Upper lobe of left lung (tissue), 4 donors: ENCODE results near the gene RARB.

ENCODE experiments used
- EP300 ChIP-seq, 4 donors: sonication (generic); formaldehyde crosslinking; IDR thresholded peaks; one replicate each; pipeline ENCODE4 v1.5.1; 2017; ENCODE audit warnings: antibody characterized with exemption in 4 of 4, control low read depth in 2 of 4
- POLR2A ChIP-seq, 4 donors: fragments of 450-650 bp; IDR thresholded peaks; one replicate each; pipeline ENCODE4 v1.5.1; 2016 to 2017; ENCODE audit warnings: antibody characterized with exemption in 4 of 4, mild to moderate bottlenecking in 2 of 4
- TF ChIP-seq, protein P1 (sequence below), 6 experiments: fragments of 450-650 bp in 4 of 6; fragments of 200-600 bp in 2 of 6; sonication (generic) in 2 of 6; IDR thresholded peaks; one replicate each; pipeline ENCODE4 v1.5.1; 2016 to 2019; ENCODE audit warnings: antibody characterized with exemption in 6 of 6

DNA sequence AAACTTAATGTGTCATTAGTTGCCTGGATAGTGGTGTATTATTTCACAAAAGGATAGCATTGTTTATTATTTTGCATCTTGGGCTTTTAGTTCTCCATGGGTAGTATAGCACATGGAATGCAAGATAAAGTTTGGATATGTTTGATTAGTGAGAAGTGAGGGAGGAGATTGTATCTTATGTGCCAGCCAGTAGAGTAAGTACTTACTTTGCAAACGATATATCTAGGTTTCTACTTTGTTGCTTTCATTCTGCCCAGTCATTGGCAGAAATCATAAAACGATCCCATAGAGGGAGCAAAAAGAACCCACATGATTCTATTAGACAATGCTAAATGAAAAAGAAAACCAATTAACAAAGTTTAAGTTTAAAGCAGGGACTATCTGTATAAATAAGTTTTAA, 105.3 kb downstream of the RARB start:
- no peak for TF ChIP-seq POLR2A (IDR thresholded peaks at IDR 0.05)
- TF ChIP-seq, protein P1, sequence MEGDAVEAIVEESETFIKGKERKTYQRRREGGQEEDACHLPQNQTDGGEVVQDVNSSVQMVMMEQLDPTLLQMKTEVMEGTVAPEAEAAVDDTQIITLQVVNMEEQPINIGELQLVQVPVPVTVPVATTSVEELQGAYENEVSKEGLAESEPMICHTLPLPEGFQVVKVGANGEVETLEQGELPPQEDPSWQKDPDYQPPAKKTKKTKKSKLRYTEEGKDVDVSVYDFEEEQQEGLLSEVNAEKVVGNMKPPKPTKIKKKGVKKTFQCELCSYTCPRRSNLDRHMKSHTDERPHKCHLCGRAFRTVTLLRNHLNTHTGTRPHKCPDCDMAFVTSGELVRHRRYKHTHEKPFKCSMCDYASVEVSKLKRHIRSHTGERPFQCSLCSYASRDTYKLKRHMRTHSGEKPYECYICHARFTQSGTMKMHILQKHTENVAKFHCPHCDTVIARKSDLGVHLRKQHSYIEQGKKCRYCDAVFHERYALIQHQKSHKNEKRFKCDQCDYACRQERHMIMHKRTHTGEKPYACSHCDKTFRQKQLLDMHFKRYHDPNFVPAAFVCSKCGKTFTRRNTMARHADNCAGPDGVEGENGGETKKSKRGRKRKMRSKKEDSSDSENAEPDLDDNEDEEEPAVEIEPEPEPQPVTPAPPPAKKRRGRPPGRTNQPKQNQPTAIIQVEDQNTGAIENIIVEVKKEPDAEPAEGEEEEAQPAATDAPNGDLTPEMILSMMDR (IDR thresholded peaks at IDR 0.05) = no peak
- no peak for TF ChIP-seq EP300 (IDR thresholded peaks at IDR 0.05)
